H9 (cell line): ENCODE measurements around the gene FHIT. TPM values are rescaled to one million over a fixed set of nuclear protein-coding genes. Genes with fewer than 3 reads are reported as not detected.

Experiments used
- DNase-seq: peaks from one replicate; pipeline ENCODE4 v3.0.0-alpha.2; 2017
- H2AFZ ChIP-seq: one replicate; pipeline ENCODE4 v1.6.1; 2013; ENCODE audit warnings: mild to moderate bottlenecking, low read length, control low read depth, moderate library complexity
- H2AK5ac ChIP-seq: 2 replicates; pipeline ENCODE4 v1.6.1; 2013; ENCODE audit warnings: low read length, control low read depth, mixed read lengths; ENCODE audit not compliant: insufficient read length
- H2BK120ac ChIP-seq: one replicate; pipeline ENCODE4 v1.6.1; 2013; ENCODE audit warnings: low read depth, mild to moderate bottlenecking, low read length, control low read depth, inconsistent platforms; ENCODE audit not compliant: poor library complexity, severe bottlenecking
- H2BK12ac ChIP-seq: 2 replicates; pipeline ENCODE4 v1.6.1; 2013; ENCODE audit warnings: low read length, control low read depth, mixed read lengths, low read depth; ENCODE audit not compliant: insufficient read length
- H2BK15ac ChIP-seq: 2 replicates; pipeline ENCODE4 v1.6.1; 2013; ENCODE audit warnings: low read depth, low read length, control low read depth
- H2BK20ac ChIP-seq: one replicate; pipeline ENCODE4 v1.6.1; 2013; ENCODE audit warnings: low read depth, mild to moderate bottlenecking, low read length, control low read depth, inconsistent platforms; ENCODE audit not compliant: poor library complexity, severe bottlenecking
- H2BK5ac ChIP-seq: 2 replicates; pipeline ENCODE4 v1.6.1; 2013; ENCODE audit warnings: low read length, control low read depth, mixed read lengths; ENCODE audit not compliant: insufficient read length
- H3K14ac ChIP-seq: 2 replicates; pipeline ENCODE4 v1.6.1; 2013; ENCODE audit warnings: low read length, control low read depth; ENCODE audit not compliant: insufficient read depth
- H3K18ac ChIP-seq: 2 replicates; pipeline ENCODE4 v1.6.1; 2013; ENCODE audit warnings: low read depth, mild to moderate bottlenecking, mixed read lengths, low read length, control low read depth; ENCODE audit not compliant: insufficient read length
- H3K23ac ChIP-seq: 2 replicates; pipeline ENCODE4 v1.6.1; 2013; ENCODE audit warnings: low read length, control low read depth, mixed read lengths, low read depth; ENCODE audit not compliant: insufficient read length
- H3K23me2 ChIP-seq: 2 replicates; pipeline ENCODE4 v1.6.1; 2013; ENCODE audit warnings: low read depth, mild to moderate bottlenecking, mixed read lengths, low read length, control low read depth; ENCODE audit not compliant: insufficient read length, poor library complexity, severe bottlenecking
- H3K27ac ChIP-seq: 2 replicates; pipeline ENCODE4 v1.5.1; 2013; ENCODE audit warnings: low read length, control low read depth, mixed read lengths, low read depth; ENCODE audit not compliant: insufficient read length
- H3K27me3 ChIP-seq: 2 replicates; pipeline ENCODE4 v1.6.1; 2013; ENCODE audit warnings: low read length, control low read depth, inconsistent platforms; ENCODE audit not compliant: insufficient read depth
- H3K4ac ChIP-seq: 2 replicates; pipeline ENCODE4 v1.6.1; 2013; ENCODE audit warnings: low read depth, mild to moderate bottlenecking, control low read depth, inconsistent platforms, low read length, moderate library complexity
- H3K4me1 ChIP-seq: 2 replicates; pipeline ENCODE4 v1.6.1; 2013; ENCODE audit warnings: low read length, control low read depth, inconsistent platforms; ENCODE audit not compliant: insufficient read depth
- H3K4me2 ChIP-seq: 2 replicates; pipeline ENCODE4 v1.6.1; 2013; ENCODE audit warnings: low read length, control low read depth, mixed read lengths; ENCODE audit not compliant: insufficient read length, insufficient read depth
- H3K56ac ChIP-seq: 2 replicates; pipeline ENCODE4 v1.6.1; 2013; ENCODE audit warnings: low read depth, mild to moderate bottlenecking, mixed read lengths, low read length, control low read depth; ENCODE audit not compliant: insufficient read length
- H3K79me1 ChIP-seq: 2 replicates; pipeline ENCODE4 v1.6.1; 2013; ENCODE audit warnings: low read depth, mild to moderate bottlenecking, moderate library complexity, low read length, control low read depth, inconsistent platforms; ENCODE audit not compliant: insufficient read depth, poor library complexity, severe bottlenecking
- H3K79me2 ChIP-seq: 2 replicates; pipeline ENCODE4 v1.6.1; 2013; ENCODE audit warnings: low read length, control low read depth, inconsistent platforms; ENCODE audit not compliant: insufficient read depth
- H3K9ac ChIP-seq: 2 replicates; pipeline ENCODE4 v1.6.1; 2013; ENCODE audit warnings: low read length, control low read depth, mixed read lengths; ENCODE audit not compliant: insufficient read length; ENCODE audit errors: extremely low read depth
- H3K9me3 ChIP-seq: one replicate; pipeline ENCODE4 v1.6.1; 2013; ENCODE audit warnings: low read depth, low read length, inconsistent platforms; ENCODE audit not compliant: control insufficient read depth
- H3T11ph ChIP-seq: one replicate; pipeline ENCODE4 v1.6.1; 2013; ENCODE audit warnings: mild to moderate bottlenecking, low read length, control low read depth, inconsistent platforms
- H4K20me1 ChIP-seq: one replicate; pipeline ENCODE4 v1.6.1; 2013; ENCODE audit not compliant: control insufficient read depth, insufficient read length, insufficient read depth
- H4K5ac ChIP-seq: 2 replicates; pipeline ENCODE4 v1.6.1; 2013; ENCODE audit warnings: low read depth, mild to moderate bottlenecking, mixed read lengths, low read length, control low read depth; ENCODE audit not compliant: insufficient read length
- H4K8ac ChIP-seq: replicated peaks from 2 replicates; pipeline ENCODE4 v1.6.1; 2013; ENCODE audit warnings: low read length, control low read depth, mixed read lengths, low read depth; ENCODE audit not compliant: insufficient read length
- H4K91ac ChIP-seq: 2 replicates; pipeline ENCODE4 v1.6.1; 2013; ENCODE audit warnings: low read depth, mild to moderate bottlenecking, moderate library complexity, mixed read lengths, low read length, control low read depth; ENCODE audit not compliant: insufficient read length
- H3K27ac Mint-ChIP-seq, 3 experiments: 2 replicates in 2 of 3; 3 replicates in 1 of 3; pipeline ENCODE4 v1.8.0; 2020 to 2021; ENCODE audit warnings: mixed read lengths in 3 of 3, mild to moderate bottlenecking in 1 of 3, moderate library complexity in 1 of 3
- H3K27me3 Mint-ChIP-seq: 2 replicates; pipeline ENCODE4 v1.8.0; 2021; ENCODE audit warnings: low read depth, mild to moderate bottlenecking, moderate library complexity, mixed read lengths
- H3K36me3 Mint-ChIP-seq, 3 experiments: 2 replicates in 2 of 3; 3 replicates in 1 of 3; pipeline ENCODE4 v1.8.0; 2020 to 2021; ENCODE audit warnings: low read depth in 3 of 3, mixed read lengths in 3 of 3; ENCODE audit not compliant: insufficient read depth in 1 of 3
- H3K4me1 Mint-ChIP-seq, 2 experiments: 2 replicates each; pipeline ENCODE4 v1.8.0; 2020; ENCODE audit warnings: mixed read lengths in 2 of 2
- H3K4me3 Mint-ChIP-seq, 2 experiments: 2 replicates in 1 of 2; 3 replicates in 1 of 2; pipeline ENCODE4 v1.8.0; 2020 to 2021; ENCODE audit warnings: mild to moderate bottlenecking in 2 of 2, mixed read lengths in 2 of 2, moderate library complexity in 1 of 2
- H3K9me3 Mint-ChIP-seq, 2 experiments: 2 replicates in 1 of 2; 3 replicates in 1 of 2; pipeline ENCODE4 v1.8.0; 2020; ENCODE audit warnings: mild to moderate bottlenecking in 2 of 2, mixed read lengths in 2 of 2, moderate library complexity in 1 of 2
- WGBS: extraction: QIAGEN DNeasy Blood & Tissue Kit; methylation state at CpG from one replicate; pipeline ENCODE4 v1.1.7; 2013; ENCODE audit warnings: missing lambda C conversion rate, low lambda C conversion rate, mixed read lengths; ENCODE audit not compliant: insufficient read length; ENCODE audit errors: extremely low coverage; 5-methylcytosine and 5-hydroxymethylcytosine counted together
- total RNA-seq: library from RNA; stranded (reverse); gene quantifications from 2 replicates; pipeline ENCODE4 v1.2.1, GENCODE V29; 2021
- TF ChIP-seq, protein P1 (sequence below): fragments of 200-600 bp; sonication (generic); conservative IDR thresholded peaks from 3 replicates; pipeline ENCODE4 v1.8.0; 2021; ENCODE audit warnings: antibody characterized with exemption, mild to moderate bottlenecking

FHIT gene
- total RNA-seq, 1 experiment from 2014 or later: 3.0 TPM

DNA sequence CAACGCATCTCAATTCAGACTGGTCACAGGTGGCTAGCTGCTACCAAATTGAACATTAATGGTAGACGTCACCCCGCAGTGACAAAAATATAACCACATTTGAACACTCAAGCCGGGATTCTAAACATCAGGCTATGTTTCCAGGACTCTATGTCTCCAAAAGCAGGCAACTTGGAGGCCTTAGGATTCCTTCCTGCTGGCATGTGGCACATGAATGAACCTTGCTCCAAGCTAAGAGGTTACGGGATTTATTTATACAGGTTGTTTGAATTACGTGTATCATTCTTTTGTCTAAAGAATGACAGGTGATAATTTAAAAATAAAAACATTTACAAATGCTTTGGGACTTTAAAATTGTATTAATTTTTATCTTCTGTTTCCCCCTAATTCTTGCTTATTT lies 1337.0 kb downstream of the FHIT start:
- H3K9me3 Mint-ChIP-seq: no peaks in the 10 kb centered on the region

More for the DNA sequence above, 1337.0 kb downstream of the FHIT start:
- Mint-ChIP-seq H3K36me3 (no peaks in the 10 kb centered on the region), H3K4me3 (no peak overlapping the region), H3K27ac (no peak overlapping the region), H3K27me3 (no peaks in the 10 kb centered on the region), H3K4me1 (no peaks in the 10 kb centered on the region)
- H3K9ac ChIP-seq: no peak overlapping the region
- H2AK5ac ChIP-seq: no peak overlapping the region
- H3K79me2 ChIP-seq: no peaks in the 10 kb centered on the region
- no peak overlapping the region for H3K18ac ChIP-seq
- no CpG with 5 or more reads among the region's 6 CpGs for WGBS
- DNase-seq: no peak
- H4K91ac ChIP-seq: no peak overlapping the region
- H4K5ac ChIP-seq: no peak overlapping the region
- H3K56ac ChIP-seq: no peak overlapping the region
- no peaks in the 10 kb centered on the region for H3K23me2 ChIP-seq
- H2BK15ac ChIP-seq: no peak overlapping the region
- H3K23ac ChIP-seq: no peak overlapping the region
- H3K14ac ChIP-seq: no peak overlapping the region
- H2AFZ ChIP-seq: no peak overlapping the region
- no peaks in the 10 kb centered on the region for H4K20me1 ChIP-seq
- H3K9me3 ChIP-seq: no peaks in the 10 kb centered on the region
- H3K4me1 ChIP-seq: no peaks in the 10 kb centered on the region
- H2BK120ac ChIP-seq: no peak overlapping the region
- no peak overlapping the region for H2BK20ac ChIP-seq
- no peak overlapping the region for H3T11ph ChIP-seq
- H4K8ac ChIP-seq: no peak overlapping the region
- no peaks in the 10 kb centered on the region for H3K79me1 ChIP-seq
- H3K4ac ChIP-seq: no peak overlapping the region
- no peak overlapping the region for H3K27ac ChIP-seq
- TF ChIP-seq, protein P1, sequence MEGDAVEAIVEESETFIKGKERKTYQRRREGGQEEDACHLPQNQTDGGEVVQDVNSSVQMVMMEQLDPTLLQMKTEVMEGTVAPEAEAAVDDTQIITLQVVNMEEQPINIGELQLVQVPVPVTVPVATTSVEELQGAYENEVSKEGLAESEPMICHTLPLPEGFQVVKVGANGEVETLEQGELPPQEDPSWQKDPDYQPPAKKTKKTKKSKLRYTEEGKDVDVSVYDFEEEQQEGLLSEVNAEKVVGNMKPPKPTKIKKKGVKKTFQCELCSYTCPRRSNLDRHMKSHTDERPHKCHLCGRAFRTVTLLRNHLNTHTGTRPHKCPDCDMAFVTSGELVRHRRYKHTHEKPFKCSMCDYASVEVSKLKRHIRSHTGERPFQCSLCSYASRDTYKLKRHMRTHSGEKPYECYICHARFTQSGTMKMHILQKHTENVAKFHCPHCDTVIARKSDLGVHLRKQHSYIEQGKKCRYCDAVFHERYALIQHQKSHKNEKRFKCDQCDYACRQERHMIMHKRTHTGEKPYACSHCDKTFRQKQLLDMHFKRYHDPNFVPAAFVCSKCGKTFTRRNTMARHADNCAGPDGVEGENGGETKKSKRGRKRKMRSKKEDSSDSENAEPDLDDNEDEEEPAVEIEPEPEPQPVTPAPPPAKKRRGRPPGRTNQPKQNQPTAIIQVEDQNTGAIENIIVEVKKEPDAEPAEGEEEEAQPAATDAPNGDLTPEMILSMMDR: no peak
- H2BK5ac ChIP-seq: no peak overlapping the region
- H2BK12ac ChIP-seq: no peak overlapping the region
- H3K4me2 ChIP-seq: no peak overlapping the region
- H3K27me3 ChIP-seq: no peaks in the 10 kb centered on the region
